IPS DF 6.9 (cell line): ENCODE data around the gene PRKACA.

Experiments
- DNase-seq: peaks from one replicate; pipeline ENCODE4 v3.0.0-alpha.2; 2013; ENCODE audit warnings: low read depth, low spot score
- H3K27ac ChIP-seq: one replicate; pipeline ENCODE4 v1.5.1; 2013; ENCODE audit warnings: low read length, control low read depth
- H3K27me3 ChIP-seq: 2 replicates; pipeline ENCODE4 v1.6.1; 2013; ENCODE audit warnings: mild to moderate bottlenecking, low read length; ENCODE audit not compliant: control insufficient read depth, insufficient read depth
- H3K36me3 ChIP-seq: 2 replicates; pipeline ENCODE4 v1.6.1; 2013; ENCODE audit warnings: low read length; ENCODE audit not compliant: control insufficient read depth, insufficient read depth
- H3K4me1 ChIP-seq: 2 replicates; pipeline ENCODE4 v1.6.1; 2013; ENCODE audit warnings: low read length; ENCODE audit not compliant: control insufficient read depth, insufficient read depth
- H3K4me3 ChIP-seq: 2 replicates; pipeline ENCODE4 v1.5.1; 2013; ENCODE audit warnings: mild to moderate bottlenecking, low read length
- H3K9me3 ChIP-seq: 2 replicates; pipeline ENCODE4 v1.6.1; 2013; ENCODE audit warnings: low read length, inconsistent platforms; ENCODE audit not compliant: control insufficient read depth, insufficient read depth
- WGBS: extraction: QIAGEN DNeasy Blood & Tissue Kit; methylation state at CpG from one replicate; pipeline ENCODE4 v1.1.7; 2013; ENCODE audit warnings: mixed read lengths, missing lambda C conversion rate; ENCODE audit not compliant: insufficient read length, insufficient coverage; 5-methylcytosine and 5-hydroxymethylcytosine counted together

Gene PRKACA

GRCh38 chr19:14107581-14108461 lies 9.7 kb downstream of the PRKACA start:
- no peaks in the 10 kb centered on the region for H3K27me3 ChIP-seq
- DNase-seq: no peak
- no peaks in the 10 kb centered on the region for H3K9me3 ChIP-seq
- H3K4me3 ChIP-seq: no peak overlapping the region
- H3K4me1 ChIP-seq: peaks cover 3% of the 10 kb centered on the region; the same call in 1 of the 2 replicates
- no CpG with 5 or more reads among the region's 23 CpGs for WGBS
- no peaks in the 10 kb centered on the region; the same call in 1 of the 2 replicates for H3K36me3 ChIP-seq
- H3K27ac ChIP-seq: no peak overlapping the region

GRCh38 chr19:14106840-14107239 lies 10.7 kb downstream of the PRKACA start:
- H3K27me3 ChIP-seq: no peaks in the 10 kb centered on the region
- no peak overlapping the region for H3K4me3 ChIP-seq
- no peaks in the 10 kb centered on the region for H3K9me3 ChIP-seq
- H3K27ac ChIP-seq: no peak overlapping the region
- no peaks in the 10 kb centered on the region for H3K4me1 ChIP-seq
- no CpG with 5 or more reads among the region's 16 CpGs for WGBS
- no peaks in the 10 kb centered on the region; the same call in 1 of the 2 replicates for H3K36me3 ChIP-seq
- DNase-seq: no peak

GRCh38 chr19:14105680-14106079 lies 11.9 kb downstream of the PRKACA start:
- WGBS: no CpG with 5 or more reads among the region's 8 CpGs
- Histone ChIP-seq H3K27ac (no peak overlapping the region), H3K4me1 (no peaks in the 10 kb centered on the region), H3K27me3 (no peaks in the 10 kb centered on the region), H3K4me3 (no peak overlapping the region), H3K36me3 (no peaks in the 10 kb centered on the region; the same call in 1 of the 2 replicates), H3K9me3 (no peaks in the 10 kb centered on the region)
- no peak for DNase-seq

GRCh38 chr19:14103310-14103709 lies 14.3 kb downstream of the PRKACA start:
- no peak overlapping the region for H3K27ac ChIP-seq
- H3K9me3 ChIP-seq: no peaks in the 10 kb centered on the region
- no CpG with 5 or more reads among the region's 1 CpG for WGBS
- no peak overlapping the region for H3K4me3 ChIP-seq
- no peaks in the 10 kb centered on the region for H3K4me1 ChIP-seq
- H3K36me3 ChIP-seq: no peaks in the 10 kb centered on the region; the same call in 1 of the 2 replicates
- no peaks in the 10 kb centered on the region for H3K27me3 ChIP-seq
- DNase-seq: no peak

GRCh38 chr19:14102756-14103155 lies 14.8 kb downstream of the PRKACA start:
- H3K27me3 ChIP-seq: no peaks in the 10 kb centered on the region
- H3K4me1 ChIP-seq: no peaks in the 10 kb centered on the region
- WGBS: no CpG with 5 or more reads among the region's 10 CpGs
- H3K9me3 ChIP-seq: no peaks in the 10 kb centered on the region
- H3K36me3 ChIP-seq: no peaks in the 10 kb centered on the region; the same call in 1 of the 2 replicates
- H3K27ac ChIP-seq: no peak overlapping the region
- H3K4me3 ChIP-seq: no peak overlapping the region
- DNase-seq: no peak

GRCh38 chr19:14102102-14102696 lies 15.4 kb downstream of the PRKACA start:
- Histone ChIP-seq H3K4me3 (no peak overlapping the region), H3K27me3 (no peaks in the 10 kb centered on the region), H3K9me3 (no peaks in the 10 kb centered on the region), H3K27ac (no peak overlapping the region), H3K4me1 (no peaks in the 10 kb centered on the region), H3K36me3 (no peaks in the 10 kb centered on the region; the same call in 1 of the 2 replicates)
- no peak for DNase-seq
- WGBS: no CpG with 5 or more reads among the region's 11 CpGs

- H3K27me3 ChIP-seq: no peaks in the 10 kb centered on the region
- H3K4me1 ChIP-seq: no peaks in the 10 kb centered on the region
- no peaks in the 10 kb centered on the region for H3K9me3 ChIP-seq
- no peak overlapping the region for H3K27ac ChIP-seq
- no peaks in the 10 kb centered on the region; the same call in 1 of the 2 replicates for H3K36me3 ChIP-seq
- WGBS: no CpG with 5 or more reads among the region's 6 CpGs
- DNase-seq: no peak
- no peak overlapping the region for H3K4me3 ChIP-seq
Observed at GRCh38 chr19:14101003-14101545, 16.5 kb downstream of the PRKACA start.

GRCh38 chr19:14097532-14098151 lies 19.9 kb downstream of the PRKACA start:
- no peaks in the 10 kb centered on the region for H3K4me1 ChIP-seq
- no peak overlapping the region for H3K4me3 ChIP-seq
- WGBS: no CpG with 5 or more reads among the region's 21 CpGs
- no peak for DNase-seq
- no peaks in the 10 kb centered on the region for H3K36me3 ChIP-seq
- no peak overlapping the region for H3K27ac ChIP-seq
- no peaks in the 10 kb centered on the region for H3K27me3 ChIP-seq
- no peaks in the 10 kb centered on the region for H3K9me3 ChIP-seq

GRCh38 chr19:14096272-14096992 lies 21.1 kb downstream of the PRKACA start:
- no CpG with 5 or more reads among the region's 11 CpGs for WGBS
- Histone ChIP-seq H3K27ac (no peak overlapping the region), H3K4me1 (0 out of 2 replicates have a peak, but pooled peaks cover 1% of the 10 kb centered on the region), H3K9me3 (no peaks in the 10 kb centered on the region), H3K4me3 (no peak overlapping the region), H3K36me3 (no peaks in the 10 kb centered on the region), H3K27me3 (no peaks in the 10 kb centered on the region)
- no peak for DNase-seq

GRCh38 chr19:14094854-14095253 lies 22.7 kb downstream of the PRKACA start:
- Histone ChIP-seq H3K4me3 (no peak overlapping the region), H3K36me3 (no peaks in the 10 kb centered on the region), H3K9me3 (no peaks in the 10 kb centered on the region), H3K27me3 (no peaks in the 10 kb centered on the region), H3K27ac (no peak overlapping the region), H3K4me1 (0 out of 2 replicates have a peak, but pooled peaks cover 1% of the 10 kb centered on the region)
- DNase-seq: no peak
- WGBS: no CpG with 5 or more reads among the region's 7 CpGs
